Stimulated activated CD8-positive, alpha-beta memory T cell treated with anti-CD3 and anti-CD28 coated beads, Interleukin-4, amount 100 ng/mL, for 4 hours (primary cell): ENCODE data around the gene ERF.

Experiments
- DNase-seq, 2 donors: peaks; one replicate each; pipeline ENCODE4 v3.0.0-alpha.2; 2020; ENCODE audit warnings: low read depth in 2 of 2, low spot score in 1 of 2

Gene ERF

GRCh38 chr19:42217520-42218437 lies 37.1 kb downstream of the ERF start, which contains the start of gene DEDD2:
Gene DEDD2 (minus strand): TSS chr19:42217677. CDS start chr19:42217007, 670 bp downstream.
- DNase-seq: peak; percentile 98 to 99

- no peak for DNase-seq
These were observed 38.0 kb downstream of the ERF start for GRCh38 chr19:42216653-42217519.

DNA sequence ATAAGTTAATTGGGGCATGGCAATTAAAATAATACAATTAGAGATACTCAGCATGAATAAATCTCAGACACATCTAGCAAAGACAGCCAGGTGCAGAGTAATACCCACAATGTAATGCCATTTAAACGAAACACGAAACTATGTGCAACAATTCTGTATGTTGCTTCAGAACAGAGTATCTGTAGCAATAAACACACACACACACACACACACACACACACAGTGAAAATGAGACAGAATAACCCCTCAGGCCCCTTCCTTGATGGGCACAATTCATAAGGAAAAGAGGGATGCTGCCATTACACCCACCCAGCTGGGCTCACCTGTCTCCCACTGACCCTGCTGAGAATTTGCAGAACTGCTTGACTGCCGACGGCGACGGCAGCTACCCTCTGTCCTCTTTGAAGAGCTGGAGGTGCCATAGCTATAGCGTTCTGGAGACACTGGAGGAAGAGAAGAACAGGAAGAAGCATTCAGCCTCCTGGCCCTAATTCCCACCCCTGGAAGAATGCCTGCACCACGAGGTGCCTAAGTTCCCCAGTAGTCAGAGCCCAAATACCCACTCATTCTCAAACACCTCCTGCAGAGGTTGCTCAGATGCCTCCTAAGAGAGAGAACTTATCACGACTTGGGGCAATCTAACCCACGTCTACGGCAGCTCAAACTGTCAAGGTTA lies 40.0 kb downstream of the ERF start:
- DNase-seq: no peak

GRCh38 chr19:42212886-42213285 lies 42.0 kb downstream of the ERF start:
- no peak for DNase-seq

DNA sequence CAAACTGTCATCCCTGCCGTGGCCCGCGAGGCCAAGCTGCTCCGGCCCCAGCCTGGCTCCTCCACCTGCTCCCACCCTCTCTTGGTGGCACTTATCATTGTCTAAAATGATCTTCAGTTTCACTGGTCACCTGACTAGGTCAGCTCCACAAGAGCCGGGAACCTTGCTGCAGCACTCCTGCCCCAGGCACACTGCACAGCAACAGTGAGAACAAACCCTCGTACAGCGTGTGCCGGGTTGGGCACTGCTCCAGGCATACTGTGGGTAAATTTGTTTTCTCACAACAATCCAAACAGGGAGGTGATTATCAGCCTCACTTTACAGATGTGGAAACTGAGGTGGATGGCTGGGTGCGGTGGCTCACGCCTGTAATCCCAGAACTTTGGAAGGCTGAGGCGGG lies 46.3 kb downstream of the ERF start:
- DNase-seq: no peak

- no peak for DNase-seq
These were observed 47.1 kb downstream of the ERF start for GRCh38 chr19:42207767-42208271.

DNA sequence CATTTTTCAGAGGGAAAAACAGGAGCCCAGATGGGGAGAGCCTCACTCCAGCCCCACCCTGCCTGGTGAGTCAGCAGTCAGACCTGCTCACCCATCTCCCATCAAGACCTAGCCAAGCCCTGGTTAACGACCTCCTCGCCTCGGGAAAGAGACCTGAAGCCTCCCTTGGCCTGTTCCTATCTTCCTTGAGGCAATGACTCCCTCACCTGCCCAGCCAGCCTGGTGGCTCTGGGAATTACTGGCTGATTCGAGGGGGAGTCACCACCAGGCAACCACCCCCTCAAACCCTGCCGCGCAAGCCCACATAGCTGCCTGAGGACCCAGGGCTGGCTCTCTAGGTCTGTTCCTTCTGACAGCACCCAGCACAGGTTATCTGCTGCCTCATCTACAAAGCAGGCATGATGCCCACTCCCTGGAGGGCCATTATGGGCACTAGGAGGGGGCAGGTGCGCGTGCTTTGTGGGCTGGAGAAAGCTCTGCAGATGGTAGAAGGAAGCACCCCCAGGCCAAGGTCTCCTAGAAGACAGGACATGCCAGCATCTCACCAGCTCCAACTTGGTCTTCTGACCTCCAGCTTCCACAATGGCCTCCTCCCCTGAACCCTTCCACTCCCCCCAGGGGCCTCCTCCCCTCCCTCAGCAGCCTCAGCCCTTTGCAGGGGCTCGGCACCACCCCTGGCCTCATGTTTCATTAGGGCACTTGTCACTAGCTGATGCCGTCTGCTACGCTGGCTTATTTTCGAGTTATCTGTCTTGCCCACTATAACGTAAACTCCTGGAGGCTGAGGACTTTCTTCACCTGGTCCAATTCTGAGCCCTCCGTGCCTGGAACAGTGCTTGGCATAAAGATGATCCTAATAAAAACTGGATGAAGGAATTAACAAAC lies 47.8 kb downstream of the ERF start:
- no peak for DNase-seq

- DNase-seq: no peak
These were observed 50.3 kb downstream of the ERF start for GRCh38 chr19:42204664-42205063.

DNA sequence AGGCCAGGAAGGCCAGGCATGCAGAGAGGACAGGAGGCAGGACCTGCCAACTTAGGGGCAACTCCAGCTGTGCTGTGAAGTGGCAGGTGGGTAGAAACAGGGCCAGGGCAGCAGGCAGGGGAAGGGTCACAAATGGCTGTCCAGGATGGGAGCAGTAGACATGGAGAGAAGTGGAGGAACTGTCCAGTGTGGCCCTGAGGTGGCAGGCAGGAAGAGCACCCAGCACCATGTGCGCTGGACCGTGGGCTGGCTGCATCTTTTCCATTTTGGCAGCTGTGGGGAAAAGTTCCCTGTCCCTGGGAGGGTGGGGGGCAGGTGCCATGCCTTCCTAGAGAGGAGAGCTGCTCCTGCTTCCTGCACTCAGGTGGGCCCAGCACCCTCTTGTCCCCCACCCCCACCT lies 51.2 kb downstream of the ERF start:
- DNase-seq: no peak

DNA sequence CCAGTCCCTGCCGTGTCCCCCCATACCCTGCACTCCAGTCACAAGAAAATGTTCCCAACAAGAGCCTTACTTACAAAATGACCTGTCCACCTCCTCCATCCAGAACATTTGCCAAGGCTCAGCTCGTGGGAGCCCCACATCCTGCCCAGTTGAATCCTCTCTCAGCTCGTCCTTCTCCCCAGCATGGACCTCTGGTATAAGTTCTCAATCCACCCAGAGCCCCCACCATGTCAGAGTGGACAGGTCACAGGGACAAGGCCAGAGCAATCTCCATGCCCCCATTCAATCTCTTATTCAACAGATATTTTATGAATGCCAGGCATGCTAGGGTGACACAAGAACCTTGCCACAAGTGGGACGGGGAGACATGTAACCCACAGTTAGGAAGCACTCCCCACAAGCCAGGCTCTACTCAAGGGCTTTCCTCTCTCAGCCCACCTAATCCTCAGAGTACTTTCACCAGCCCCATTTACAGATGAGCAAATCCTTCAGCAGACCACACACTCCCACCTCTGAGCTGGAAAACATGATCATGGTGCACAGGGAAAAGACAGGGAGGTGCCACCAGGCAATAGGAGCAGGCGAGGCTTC lies 52.5 kb downstream of the ERF start:
- no peak for DNase-seq

- DNase-seq: no peak
These were observed 53.2 kb downstream of the ERF start for GRCh38 chr19:42201489-42202289.

- no peak for DNase-seq
These were observed 54.7 kb downstream of the ERF start for GRCh38 chr19:42200116-42200715.

DNA sequence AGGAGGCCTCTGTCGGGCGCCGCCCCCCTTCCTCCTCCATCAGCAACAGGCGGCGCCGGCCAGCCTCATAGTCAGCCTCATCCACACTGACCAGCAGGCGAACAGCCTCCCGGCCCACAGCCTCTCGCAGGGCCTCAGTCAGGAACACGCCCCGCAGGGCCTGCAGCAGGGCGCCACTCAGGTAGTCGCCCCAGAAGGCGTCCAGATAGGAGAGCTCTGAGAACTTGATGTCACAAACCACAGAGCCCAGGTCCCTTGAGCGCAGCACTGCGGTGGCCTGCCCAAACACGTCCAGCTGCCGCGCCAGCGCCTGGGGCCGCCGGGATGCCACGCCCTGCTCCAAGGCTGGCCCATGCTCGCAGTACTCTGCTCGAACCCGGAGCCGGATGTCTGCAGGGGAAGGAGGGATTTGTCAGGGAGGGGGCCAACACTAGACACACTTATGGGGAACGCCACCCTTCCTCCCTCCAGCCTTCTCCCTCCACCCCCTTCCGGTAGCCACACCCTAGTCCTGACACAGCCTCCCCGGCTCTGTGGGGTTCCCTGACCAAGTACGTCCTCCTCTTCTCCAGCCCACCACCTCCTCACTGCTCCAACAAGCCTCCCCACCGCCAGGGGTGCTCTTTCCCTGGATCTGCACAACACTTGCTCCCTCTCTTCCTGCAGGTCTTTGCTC lies 55.4 kb downstream of the ERF start:
- no peak for DNase-seq

GRCh38 chr19:42198676-42199439 lies 56.1 kb downstream of the ERF start:
- peak in 1 of 2 donors; percentile 60 for DNase-seq
